ENCODE data around the gene VASH1.

Gene VASH1

GRCh38 chr14:76832503-76832988, 71.3 kb downstream of the VASH1 start:
- DNase-seq (ENCODE audit: low read depth in 2 of 2): no peak

Measured in stimulated activated CD4-positive, alpha-beta T cell treated with anti-CD3 and anti-CD28 coated beads, Interleukin-1b, Interleukin-23, amount 100 ng/mL, for 4 hours (primary cell).